Measurements from ENCODE around the gene SRRM4.

The SRRM4 gene

DNA sequence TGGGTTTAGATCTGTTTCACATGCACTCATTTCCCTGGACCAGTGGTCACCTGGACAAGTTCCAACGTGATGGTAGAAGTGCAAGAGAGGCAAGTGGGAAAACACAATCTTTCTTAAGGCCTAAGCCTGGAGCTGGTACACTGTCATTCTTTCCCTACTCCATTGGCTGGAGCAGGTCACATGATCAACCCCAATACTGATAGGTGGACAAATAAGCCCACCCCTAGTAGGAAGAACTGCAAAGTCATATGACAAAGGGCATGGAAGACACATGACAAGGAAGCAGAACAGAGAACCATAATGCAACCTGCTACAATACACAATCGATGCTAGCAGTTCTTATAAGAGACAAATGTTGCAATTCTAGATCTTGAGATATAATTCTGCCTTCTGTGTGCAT is 66.3 kb downstream of the SRRM4 start:
- in situ Hi-C loops (cut with HindIII; ENCODE audit: low pct_ligation_motif_present, low sequenced_read_pairs), result no loop called here
- DNase-seq, result no peak
- Histone ChIP-seq H3K27me3 (replicated peaks) (no peaks in the 10 kb centered on the region), H3K27ac (no peak overlapping the region), H3K36me3 (replicated peaks) (no peaks in the 10 kb centered on the region), H3K4me3 (ENCODE audit: low read depth, low read length) (no peak overlapping the region)
- TF ChIP-seq, protein P1, sequence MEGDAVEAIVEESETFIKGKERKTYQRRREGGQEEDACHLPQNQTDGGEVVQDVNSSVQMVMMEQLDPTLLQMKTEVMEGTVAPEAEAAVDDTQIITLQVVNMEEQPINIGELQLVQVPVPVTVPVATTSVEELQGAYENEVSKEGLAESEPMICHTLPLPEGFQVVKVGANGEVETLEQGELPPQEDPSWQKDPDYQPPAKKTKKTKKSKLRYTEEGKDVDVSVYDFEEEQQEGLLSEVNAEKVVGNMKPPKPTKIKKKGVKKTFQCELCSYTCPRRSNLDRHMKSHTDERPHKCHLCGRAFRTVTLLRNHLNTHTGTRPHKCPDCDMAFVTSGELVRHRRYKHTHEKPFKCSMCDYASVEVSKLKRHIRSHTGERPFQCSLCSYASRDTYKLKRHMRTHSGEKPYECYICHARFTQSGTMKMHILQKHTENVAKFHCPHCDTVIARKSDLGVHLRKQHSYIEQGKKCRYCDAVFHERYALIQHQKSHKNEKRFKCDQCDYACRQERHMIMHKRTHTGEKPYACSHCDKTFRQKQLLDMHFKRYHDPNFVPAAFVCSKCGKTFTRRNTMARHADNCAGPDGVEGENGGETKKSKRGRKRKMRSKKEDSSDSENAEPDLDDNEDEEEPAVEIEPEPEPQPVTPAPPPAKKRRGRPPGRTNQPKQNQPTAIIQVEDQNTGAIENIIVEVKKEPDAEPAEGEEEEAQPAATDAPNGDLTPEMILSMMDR (IDR thresholded peaks at IDR 0.05; ENCODE audit: low read depth, low read length, missing control alignments), result no peak

DNA sequence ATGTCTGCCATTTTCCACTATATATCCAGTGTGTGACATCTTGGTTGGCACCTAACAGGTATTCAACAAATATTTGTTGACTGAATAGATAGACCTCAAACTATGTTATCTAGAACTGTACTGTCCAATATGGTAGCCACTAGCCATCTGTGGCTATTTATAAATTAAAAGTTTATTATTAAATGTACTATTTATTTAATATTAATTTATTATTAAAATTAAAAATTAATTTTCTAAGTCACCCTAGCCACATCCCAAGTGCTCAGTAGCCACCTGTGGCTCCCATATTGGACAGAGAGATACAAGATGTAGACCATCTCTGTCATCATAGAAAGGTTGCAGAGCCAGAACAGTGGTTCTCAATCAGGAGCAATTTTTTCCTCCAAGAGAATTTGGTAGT is 69.3 kb downstream of the SRRM4 start:
- Histone ChIP-seq H3K36me3 (replicated peaks) (no peaks in the 10 kb centered on the region), H3K27me3 (replicated peaks) (no peaks in the 10 kb centered on the region), H3K4me3 (ENCODE audit: low read depth, low read length) (no peak overlapping the region), H3K27ac (no peak overlapping the region)
- in situ Hi-C loops (cut with HindIII; ENCODE audit: low pct_ligation_motif_present, low sequenced_read_pairs), result no loop called here
- DNase-seq, result no peak
- TF ChIP-seq, protein P1 (IDR thresholded peaks at IDR 0.05; ENCODE audit: low read depth, low read length, missing control alignments), result no peak

DNA sequence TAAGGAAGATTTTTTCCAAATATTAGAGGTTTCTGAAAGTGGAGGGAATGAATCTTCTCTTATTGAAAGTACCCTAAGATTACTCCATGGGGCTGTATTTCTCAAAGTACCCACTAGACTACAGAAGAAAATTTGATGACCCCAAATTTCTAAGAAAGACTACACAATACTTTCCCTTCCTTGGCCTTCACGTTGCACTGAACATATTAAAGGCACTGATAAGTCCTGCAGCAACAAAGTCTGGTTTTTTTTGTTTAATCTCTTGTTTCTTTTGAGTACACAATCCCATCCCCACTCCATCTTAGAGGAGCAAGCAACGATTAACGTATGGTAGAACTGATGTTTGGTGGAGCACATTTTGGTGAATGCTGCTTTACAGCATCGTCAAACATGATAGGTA is 70.1 kb downstream of the SRRM4 start:
- no peak for DNase-seq
- in situ Hi-C loops (cut with HindIII; ENCODE audit: low pct_ligation_motif_present, low sequenced_read_pairs), result no loop called here
- TF ChIP-seq, protein P1 (IDR thresholded peaks at IDR 0.05; ENCODE audit: low read depth, low read length, missing control alignments), result no peak
- Histone ChIP-seq H3K27ac (no peak overlapping the region), H3K36me3 (replicated peaks) (no peaks in the 10 kb centered on the region), H3K27me3 (replicated peaks) (no peaks in the 10 kb centered on the region), H3K4me3 (ENCODE audit: low read depth, low read length) (no peak overlapping the region)

DNA sequence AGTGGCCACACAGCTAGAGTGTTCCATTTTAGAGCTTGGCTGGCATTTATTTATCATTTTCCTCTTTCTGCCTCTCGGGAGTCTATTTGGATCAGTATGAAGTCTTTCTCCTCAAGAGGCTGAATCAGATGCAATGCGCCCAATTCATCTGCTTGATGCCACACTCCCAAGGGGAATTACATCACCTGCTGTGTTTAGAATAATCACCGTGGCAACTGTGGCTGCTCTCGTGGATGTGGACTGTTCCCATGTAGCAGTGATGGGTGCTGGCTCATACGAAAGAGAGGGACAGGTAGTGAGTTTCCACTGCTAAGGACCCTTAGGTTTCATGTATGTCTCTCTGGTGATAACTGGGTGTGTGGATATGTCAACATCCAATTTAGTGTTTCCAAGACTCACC is 70.7 kb downstream of the SRRM4 start:
- in situ Hi-C loops (cut with HindIII; ENCODE audit: low pct_ligation_motif_present, low sequenced_read_pairs), result no loop called here
- no peak overlapping the region for H3K4me3 ChIP-seq (ENCODE audit: low read depth, low read length)
- H3K36me3 ChIP-seq (replicated peaks), result no peaks in the 10 kb centered on the region
- no peak overlapping the region for H3K27ac ChIP-seq
- DNase-seq, result no peak
- TF ChIP-seq, protein P1 (IDR thresholded peaks at IDR 0.05; ENCODE audit: low read depth, low read length, missing control alignments), result no peak
- H3K27me3 ChIP-seq (replicated peaks), result no peaks in the 10 kb centered on the region

DNA sequence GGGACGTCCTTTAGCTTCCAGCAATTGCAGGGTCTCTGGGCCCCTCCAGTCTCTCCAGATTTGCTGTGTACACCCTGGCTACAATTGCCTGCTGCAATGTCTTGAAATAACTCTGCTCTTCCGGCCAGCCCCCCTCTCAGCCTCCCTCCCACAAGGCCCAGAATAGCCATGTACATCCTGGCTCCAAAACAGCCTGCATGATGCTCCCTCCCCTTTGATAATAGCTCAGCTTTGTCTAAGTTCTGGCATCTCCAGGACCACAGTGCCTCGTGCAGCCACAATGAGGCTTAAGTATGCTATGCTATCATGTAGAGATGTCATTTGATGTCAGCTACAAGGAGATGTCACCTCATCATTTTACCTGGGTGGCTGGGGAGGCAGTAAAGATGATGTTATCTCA is 74.6 kb downstream of the SRRM4 start:
- Histone ChIP-seq H3K27me3 (replicated peaks) (no peaks in the 10 kb centered on the region), H3K27ac (no peak overlapping the region), H3K4me3 (ENCODE audit: low read depth, low read length) (no peak overlapping the region), H3K36me3 (replicated peaks) (no peaks in the 10 kb centered on the region)
- DNase-seq, result no peak
- in situ Hi-C loops (cut with HindIII; ENCODE audit: low pct_ligation_motif_present, low sequenced_read_pairs), result no loop called here
- TF ChIP-seq, protein P1 (IDR thresholded peaks at IDR 0.05; ENCODE audit: low read depth, low read length, missing control alignments), result no peak
